HepG2 (cell line): ENCODE results near the gene C2CD2. TPM values are rescaled to one million over a fixed set of nuclear protein-coding genes. Genes with fewer than 3 reads are reported as not detected.

Experiments used
- ATAC-seq: fragments of 200-7000 bp; cut with Tn5 transposase; 3 replicates; pipeline ENCODE4 v1.9.1; 2020; ENCODE audit warnings: mild to moderate bottlenecking, moderate library complexity
- BruUV-seq: library from RNA; stranded (reverse); fragments of 400-500 nt; replicated peaks from 2 replicates; lab custom pipeline; 2021; lab: Mats Ljungman, UMichigan
- CTCF ChIA-PET: fragments of 300-600 bp; formaldehyde crosslinking; extraction: SDS; loops from one replicate; lab custom pipeline; 2021; ENCODE audit warnings: low total read pairs, inconsistent platforms, low intra/inter-chr PET ratio; lab: Yijun Ruan, JAX
- POLR2A ChIA-PET: fragments of 350-600 bp; sonication (Branson Sonifier 250); formaldehyde crosslinking; loops from one replicate; lab custom pipeline; 2020; ENCODE audit warnings: antibody characterized with exemption, inconsistent platforms; lab: Yijun Ruan, JAX
- DNase-seq: peaks from one replicate; pipeline ENCODE4 v3.0.0-alpha.2; 2015; ENCODE audit warnings: low spot score
- FAIRE-seq: peaks from 3 replicates; lab custom pipeline; 2011; peaks lifted over from hg19 to GRCh38; lab: Jason Lieb, UNC
- H2AFZ ChIP-seq: one replicate; pipeline ENCODE4 v1.6.1; 2011; ENCODE audit warnings: low read length, inconsistent platforms
- H3K27ac ChIP-seq: fragments of 300-600 bp; 3 replicates; pipeline ENCODE4 v1.8.0; 2011; ENCODE audit warnings: mixed run types, mild to moderate bottlenecking, mixed read lengths, low read length, inconsistent platforms; ENCODE audit not compliant: insufficient read depth; ENCODE audit errors: extremely low read length
- H3K27me3 ChIP-seq, 2 experiments: fragments of 200-600 bp in 1 of 2; 2 replicates in 1 of 2; 3 replicates in 1 of 2; pipeline versions ENCODE4 v1.6.0 to v1.8.0; 2011; ENCODE audit warnings: low read length in 2 of 2, mild to moderate bottlenecking in 2 of 2, moderate library complexity in 2 of 2, inconsistent platforms in 1 of 2; ENCODE audit not compliant: insufficient read depth in 2 of 2, control insufficient read depth in 1 of 2
- H3K36me3 ChIP-seq, 2 experiments: fragments of 200-600 bp in 1 of 2; replicated peaks in 1 of 2; 2 replicates in 1 of 2; 3 replicates in 1 of 2; pipeline versions ENCODE4 v1.5.1 to v1.8.0; 2011; ENCODE audit warnings: low read length in 2 of 2, inconsistent platforms in 1 of 2; ENCODE audit not compliant: insufficient read depth in 2 of 2, control insufficient read depth in 1 of 2
- H3K4me1 ChIP-seq: 2 replicates; pipeline ENCODE4 v1.5.1; 2012; ENCODE audit warnings: low read length, inconsistent platforms; ENCODE audit not compliant: insufficient read depth
- H3K4me2 ChIP-seq: 2 replicates; pipeline ENCODE4 v1.6.0; 2011; ENCODE audit warnings: low read depth, low read length, inconsistent platforms
- H3K4me3 ChIP-seq, 3 experiments: fragments of 200-600 bp in 1 of 3; sonication (generic), shearing (Covaris generic) in 1 of 3; replicated peaks in 1 of 3; 2 replicates each; pipeline ENCODE4 v1.5.1; 2011 to 2016; ENCODE audit warnings: low read length in 3 of 3, inconsistent platforms in 2 of 3, low read depth in 2 of 3, mild to moderate bottlenecking in 2 of 3, control low read depth in 1 of 3, mixed read lengths in 1 of 3; ENCODE audit not compliant: insufficient read depth in 1 of 3
- H3K79me2 ChIP-seq: one replicate; pipeline ENCODE4 v1.6.1; 2011; ENCODE audit warnings: low read length, inconsistent platforms; ENCODE audit not compliant: insufficient read depth
- H3K9ac ChIP-seq: 2 replicates; pipeline ENCODE4 v1.6.0; 2011; ENCODE audit warnings: mild to moderate bottlenecking, low read depth, low read length, inconsistent platforms; ENCODE audit not compliant: insufficient read depth
- H3K9me3 ChIP-seq: 2 replicates; pipeline ENCODE4 v1.5.1; 2012; ENCODE audit warnings: mild to moderate bottlenecking, low read length
- H4K20me1 ChIP-seq: 2 replicates; pipeline ENCODE4 v1.6.0; 2011; ENCODE audit warnings: inconsistent platforms, mild to moderate bottlenecking, low read length, moderate library complexity; ENCODE audit not compliant: insufficient read depth
- IRX3 ChIP-seq: sonication (generic); formaldehyde crosslinking; IDR thresholded peaks from 2 replicates; pipeline ENCODE4 v1.8.1; 2023; ENCODE audit warnings: mild to moderate bottlenecking, low read depth, missing genetic modification reagents, borderline replicate concordance
- ZBTB21 ChIP-seq: sonication (generic); formaldehyde crosslinking; IDR thresholded peaks from 2 replicates; pipeline ENCODE4 v1.4.0; 2020; ENCODE audit warnings: missing genetic modification reagents
- WGBS: methylation state at CpG from one replicate; pipeline ENCODE4 v1.1.6; 2017; ENCODE audit warnings: low lambda C conversion rate; 5-methylcytosine and 5-hydroxymethylcytosine counted together
- in situ Hi-C: cut with HindIII; loops from 2 replicates; pipeline ENCODE4 v1.10.0; 2017; ENCODE audit warnings: low pct_unique_long_range_greater_than_20kb; ENCODE audit not compliant: extremely low pct_ligation_motif_present
- intact Hi-C: fragments of 100-400 bp; cut with micrococcal nuclease; formaldehyde crosslinking; loops from one replicate; pipeline ENCODE4 v1.10.0; 2022; ENCODE audit not compliant: unreplicated experiment
- polyA plus RNA-seq, 8 experiments: library from polyadenylated mRNA; depleted of rRNA in 3 of 8; stranded (reverse) in 7 of 8; unstranded in 1 of 8; fragments of >200 nt; fragmentation: Illumina TruSeq in 4 of 8; extraction: Trizol in 4 of 8; gene quantifications; 2 replicates each; pipeline versions ENCODE4 v1.2.1 to v1.2.3, GENCODE V29; 2011 to 2016; ENCODE audit warnings: low read depth in 4 of 8, missing spikeins in 1 of 8, mixed read lengths in 1 of 8; ENCODE audit not compliant: insufficient read depth in 1 of 8
- total RNA-seq, 5 experiments: library from RNA; depleted of rRNA; stranded (reverse); fragments of >200 nt; fragmentation: Illumina TruSeq; extraction: Trizol; gene quantifications; 2 replicates each; pipeline ENCODE4 v1.2.3, GENCODE V29; 2016; ENCODE audit warnings: low read depth in 1 of 5
- TF ChIP-seq, protein P1 (sequence below): sonication (generic); formaldehyde crosslinking; IDR thresholded peaks from 2 replicates; pipeline ENCODE4 v1.4.0; 2020; ENCODE audit warnings: missing genetic modification reagents, borderline replicate concordance
- TF ChIP-seq, protein P2 (sequence below): sonication (generic); formaldehyde crosslinking; IDR thresholded peaks from 2 replicates; pipeline ENCODE4 v1.5.0; 2020; ENCODE audit warnings: mild to moderate bottlenecking, low read depth, missing genetic modification reagents, borderline replicate concordance

The C2CD2 gene
- total and polyA plus RNA-seq, 2 of the 13 experiments (the other 11 are each of a cell fraction or from before 2014, with no cell fraction given): 12.5 to 19.7 TPM

DNA sequence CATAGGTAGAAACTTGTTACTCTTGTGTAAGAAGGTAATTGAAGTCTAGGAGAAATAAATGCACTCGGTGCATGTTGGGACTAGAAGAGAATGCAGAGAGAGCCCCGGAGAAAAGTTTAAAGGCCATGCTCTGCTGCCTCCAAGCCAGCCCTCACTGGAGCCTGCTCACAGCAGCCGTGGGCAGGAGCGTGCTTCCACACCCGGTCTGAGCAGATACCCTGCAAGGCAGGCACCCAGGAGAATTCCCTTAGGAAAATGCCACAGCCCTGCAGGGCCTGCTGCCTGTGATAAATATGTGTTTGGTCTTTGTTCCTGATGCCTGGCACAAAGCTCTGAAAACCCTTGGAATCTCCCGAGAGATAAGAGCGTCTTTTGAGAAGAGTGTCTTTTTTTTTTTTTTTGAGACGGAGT, 22.8 kb downstream of the C2CD2 start (continued):
- TF ChIP-seq, protein P1, sequence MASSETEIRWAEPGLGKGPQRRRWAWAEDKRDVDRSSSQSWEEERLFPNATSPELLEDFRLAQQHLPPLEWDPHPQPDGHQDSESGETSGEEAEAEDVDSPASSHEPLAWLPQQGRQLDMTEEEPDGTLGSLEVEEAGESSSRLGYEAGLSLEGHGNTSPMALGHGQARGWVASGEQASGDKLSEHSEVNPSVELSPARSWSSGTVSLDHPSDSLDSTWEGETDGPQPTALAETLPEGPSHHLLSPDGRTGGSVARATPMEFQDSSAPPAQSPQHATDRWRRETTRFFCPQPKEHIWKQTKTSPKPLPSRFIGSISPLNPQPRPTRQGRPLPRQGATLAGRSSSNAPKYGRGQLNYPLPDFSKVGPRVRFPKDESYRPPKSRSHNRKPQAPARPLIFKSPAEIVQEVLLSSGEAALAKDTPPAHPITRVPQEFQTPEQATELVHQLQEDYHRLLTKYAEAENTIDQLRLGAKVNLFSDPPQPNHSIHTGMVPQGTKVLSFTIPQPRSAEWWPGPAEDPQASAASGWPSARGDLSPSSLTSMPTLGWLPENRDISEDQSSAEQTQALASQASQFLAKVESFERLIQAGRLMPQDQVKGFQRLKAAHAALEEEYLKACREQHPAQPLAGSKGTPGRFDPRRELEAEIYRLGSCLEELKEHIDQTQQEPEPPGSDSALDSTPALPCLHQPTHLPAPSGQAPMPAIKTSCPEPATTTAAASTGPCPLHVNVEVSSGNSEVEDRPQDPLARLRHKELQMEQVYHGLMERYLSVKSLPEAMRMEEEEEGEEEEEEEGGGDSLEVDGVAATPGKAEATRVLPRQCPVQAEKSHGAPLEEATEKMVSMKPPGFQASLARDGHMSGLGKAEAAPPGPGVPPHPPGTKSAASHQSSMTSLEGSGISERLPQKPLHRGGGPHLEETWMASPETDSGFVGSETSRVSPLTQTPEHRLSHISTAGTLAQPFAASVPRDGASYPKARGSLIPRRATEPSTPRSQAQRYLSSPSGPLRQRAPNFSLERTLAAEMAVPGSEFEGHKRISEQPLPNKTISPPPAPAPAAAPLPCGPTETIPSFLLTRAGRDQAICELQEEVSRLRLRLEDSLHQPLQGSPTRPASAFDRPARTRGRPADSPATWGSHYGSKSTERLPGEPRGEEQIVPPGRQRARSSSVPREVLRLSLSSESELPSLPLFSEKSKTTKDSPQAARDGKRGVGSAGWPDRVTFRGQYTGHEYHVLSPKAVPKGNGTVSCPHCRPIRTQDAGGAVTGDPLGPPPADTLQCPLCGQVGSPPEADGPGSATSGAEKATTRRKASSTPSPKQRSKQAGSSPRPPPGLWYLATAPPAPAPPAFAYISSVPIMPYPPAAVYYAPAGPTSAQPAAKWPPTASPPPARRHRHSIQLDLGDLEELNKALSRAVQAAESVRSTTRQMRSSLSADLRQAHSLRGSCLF: no peak

DNA sequence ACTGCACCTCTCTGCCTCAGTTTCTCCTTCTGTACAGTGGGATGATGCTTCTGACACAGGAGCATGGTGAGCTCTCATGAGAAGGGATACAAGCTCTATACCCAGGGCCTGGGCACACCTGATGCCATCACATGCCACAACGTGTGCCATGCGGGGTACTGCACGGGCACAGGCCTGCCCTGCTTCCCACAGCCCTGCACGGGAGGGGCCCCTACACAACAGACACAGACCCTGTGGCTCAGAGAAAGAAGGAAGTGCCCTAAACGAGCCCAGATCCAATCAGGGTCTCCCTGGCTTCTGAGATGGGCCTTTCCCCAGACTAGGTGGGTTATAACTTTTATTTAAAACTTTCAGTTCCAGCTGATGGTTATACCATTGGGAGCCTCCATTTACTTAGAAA, 24.6 kb downstream of the C2CD2 start:
- Histone ChIP-seq H3K27ac (no peak overlapping the region), H3K27me3 (no peaks in the 10 kb centered on the region), H2AFZ (no peak overlapping the region), H3K4me3 (no peak overlapping the region), H3K9me3 (no peaks in the 10 kb centered on the region), H3K4me1 (peaks cover 75% of the 10 kb centered on the region), H3K4me2 (no peak overlapping the region), H4K20me1 (no peaks in the 10 kb centered on the region), H3K79me2 (peaks cover 1% of the 10 kb centered on the region), H3K9ac (no peak overlapping the region), H3K36me3 (no peaks in the 10 kb centered on the region; a peak in 1 of 5 replicates)
- in situ Hi-C loops (no loop called here), intact Hi-C loops (no loop called here)
- CTCF ChIA-PET: no interaction called here
- BruUV-seq: no TSS peak
- TF ChIP-seq, protein P2, sequence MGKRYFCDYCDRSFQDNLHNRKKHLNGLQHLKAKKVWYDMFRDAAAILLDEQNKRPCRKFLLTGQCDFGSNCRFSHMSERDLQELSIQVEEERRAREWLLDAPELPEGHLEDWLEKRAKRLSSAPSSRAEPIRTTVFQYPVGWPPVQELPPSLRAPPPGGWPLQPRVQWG (CRISPR knock-in tag): no peak
- TF ChIP-seq IRX3 (CRISPR knock-in tag) (no peak), ZBTB21 (CRISPR knock-in tag) (no peak)
- WGBS: 93% methylated on average over 4 of the region's 5 CpGs
- POLR2A ChIA-PET: no interaction called here
- FAIRE-seq (no peak), ATAC-seq (no peak), DNase-seq (no peak)
